Measurements from ENCODE around the gene EBF4.

EBF4 gene

GRCh38 chr20:2701671-2702081 lies 9.1 kb downstream of the EBF4 start:
- no peak for DNase-seq (ENCODE audit: low spot score)

- no peak for DNase-seq (ENCODE audit: low spot score)
These were observed 11.3 kb downstream of the EBF4 start for GRCh38 chr20:2703716-2704475.

GRCh38 chr20:2705931-2706645 lies 13.5 kb downstream of the EBF4 start:
- DNase-seq (ENCODE audit: low spot score) = no peak

GRCh38 chr20:2706688-2707352 lies 14.2 kb downstream of the EBF4 start:
- no peak for DNase-seq (ENCODE audit: low spot score)

GRCh38 chr20:2707353-2708072 lies 14.9 kb downstream of the EBF4 start:
- DNase-seq (ENCODE audit: low spot score) = no peak

- no peak for DNase-seq (ENCODE audit: low spot score)
These were observed 15.5 kb downstream of the EBF4 start for GRCh38 chr20:2708073-2708415.

- DNase-seq (ENCODE audit: low spot score) = no peak
These were observed 16.1 kb downstream of the EBF4 start for GRCh38 chr20:2708665-2709064.

GRCh38 chr20:2709205-2709981 lies 16.8 kb downstream of the EBF4 start:
- no peak for DNase-seq (ENCODE audit: low spot score)

GRCh38 chr20:2713285-2713684 lies 20.7 kb downstream of the EBF4 start:
- DNase-seq (ENCODE audit: low spot score) = no peak

- DNase-seq (ENCODE audit: low spot score) = no peak
These were observed 36.7 kb downstream of the EBF4 start for GRCh38 chr20:2729251-2729713.

- DNase-seq (ENCODE audit: low spot score) = no peak
These were observed 37.2 kb downstream of the EBF4 start for GRCh38 chr20:2729791-2730190.

- DNase-seq (ENCODE audit: low spot score) = no peak
These were observed 42.3 kb downstream of the EBF4 start for GRCh38 chr20:2734899-2735298.

GRCh38 chr20:2736441-2736840 lies 43.9 kb downstream of the EBF4 start:
- DNase-seq (ENCODE audit: low spot score) = no peak

- DNase-seq (ENCODE audit: low spot score) = no peak
These were observed 45.9 kb downstream of the EBF4 start for GRCh38 chr20:2738331-2739041.

- DNase-seq (ENCODE audit: low spot score) = no peak
These were observed 46.4 kb downstream of the EBF4 start for GRCh38 chr20:2739042-2739398.

GRCh38 chr20:2740702-2741101 lies 48.1 kb downstream of the EBF4 start:
- DNase-seq (ENCODE audit: low spot score) = no peak

- DNase-seq (ENCODE audit: low spot score) = no peak
These were observed 48.9 kb downstream of the EBF4 start for GRCh38 chr20:2741463-2741862.

- no peak for DNase-seq (ENCODE audit: low spot score)
These were observed 49.3 kb downstream of the EBF4 start for GRCh38 chr20:2741881-2742280.

GRCh38 chr20:2742431-2742830 lies 49.9 kb downstream of the EBF4 start:
- no peak for DNase-seq (ENCODE audit: low spot score)

- peak; percentile 77 for DNase-seq (ENCODE audit: low spot score)
These were observed 50.5 kb downstream of the EBF4 start for GRCh38 chr20:2742934-2743559.
